SK-N-SH (cell line): ENCODE results near the gene MOB1B. TPM values are rescaled to one million over a fixed set of nuclear protein-coding genes. Genes with fewer than 3 reads are reported as not detected.
A peak's percentile ranks its signal among the peaks of the same experiment; 100 is the strongest.

Experiments
- CTCF ChIA-PET: fragments of 300-600, 350-600 bp; formaldehyde crosslinking; extraction: SDS; loops from one replicate; lab custom pipeline; 2021; lab: Yijun Ruan, JAX
- POLR2A ChIA-PET: fragments of 350-600 bp; sonication (Branson Sonifier 250); formaldehyde crosslinking; extraction: SDS; loops from one replicate; lab custom pipeline; 2020; ENCODE audit warnings: antibody characterized with exemption, inconsistent platforms; lab: Yijun Ruan, JAX
- DNase-seq: peaks from one replicate; pipeline ENCODE4 v3.0.0; 2012
- H2AFZ ChIP-seq: fragments of 200-600 bp; sonication (generic); 2 replicates; pipeline ENCODE4 v1.8.1; 2016; ENCODE audit warnings: antibody characterized with exemption, mild to moderate bottlenecking, low read depth
- H3F3A ChIP-seq: fragments of 200-600 bp; sonication (generic); replicated peaks from 2 replicates; pipeline ENCODE3; 2016; ENCODE audit warnings: antibody characterized with exemption, mild to moderate bottlenecking; ENCODE audit not compliant: insufficient read depth
- H3K27ac ChIP-seq, 2 experiments: fragments of 200-500 bp in 1 of 2; fragments of 200-600 bp in 1 of 2; sonication (Bioruptor generic) in 1 of 2; sonication (generic), shearing (Covaris generic) in 1 of 2; 2 replicates each; pipeline versions ENCODE4 v1.5.1 to v1.6.1; 2014 to 2016; ENCODE audit warnings: low read depth in 2 of 2, inconsistent platforms in 1 of 2, low read length in 1 of 2, mild to moderate bottlenecking in 1 of 2, mixed read lengths in 1 of 2
- H3K27me3 ChIP-seq: fragments of 200-600 bp; sonication (generic), shearing (Covaris generic); 2 replicates; pipeline ENCODE4 v1.6.1; 2016; ENCODE audit warnings: mixed run types; ENCODE audit not compliant: insufficient read depth
- H3K36me3 ChIP-seq, 2 experiments: fragments of 200-500 bp in 1 of 2; fragments of 200-600 bp in 1 of 2; sonication (Bioruptor generic) in 1 of 2; sonication (generic) in 1 of 2; replicated peaks in 1 of 2; 2 replicates each; pipeline versions ENCODE3 to v1.5.1; 2014 to 2016; ENCODE audit warnings: low read length in 1 of 2, mild to moderate bottlenecking in 1 of 2; ENCODE audit not compliant: insufficient read depth in 2 of 2, control insufficient read depth in 1 of 2
- H3K4me1 ChIP-seq, 2 experiments: fragments of 200-500 bp in 1 of 2; fragments of 200-600 bp in 1 of 2; sonication (Bioruptor generic) in 1 of 2; sonication (generic), shearing (Covaris generic) in 1 of 2; 2 replicates each; pipeline versions ENCODE4 v1.5.1 to v1.6.1; 2014 to 2016; ENCODE audit warnings: low read depth in 1 of 2, low read length in 1 of 2, mixed run types in 1 of 2; ENCODE audit not compliant: insufficient read depth in 2 of 2, control insufficient read depth in 1 of 2
- H3K4me2 ChIP-seq: fragments of 200-600 bp; sonication (generic), shearing (Covaris generic); 2 replicates; pipeline ENCODE4 v1.6.1; 2017; ENCODE audit warnings: mixed run types
- H3K4me3 ChIP-seq, 2 experiments: fragments of 200-500 bp in 1 of 2; fragments of 200-600 bp in 1 of 2; sonication (Bioruptor generic) in 1 of 2; sonication (generic), shearing (Covaris generic) in 1 of 2; 2 replicates each; pipeline versions ENCODE4 v1.5.1 to v1.8.1; 2014 to 2016; ENCODE audit warnings: low read depth in 2 of 2, inconsistent platforms in 1 of 2, low read length in 1 of 2, mild to moderate bottlenecking in 1 of 2, mixed read lengths in 1 of 2, moderate library complexity in 1 of 2
- H3K79me2 ChIP-seq: fragments of 200-600 bp; sonication (generic); 2 replicates; pipeline ENCODE4 v1.8.1; 2017; ENCODE audit warnings: mild to moderate bottlenecking; ENCODE audit not compliant: insufficient read depth
- H3K9ac ChIP-seq: fragments of 200-600 bp; sonication (generic); 2 replicates; pipeline ENCODE4 v1.6.1; 2017; ENCODE audit warnings: mixed run types
- H3K9me2 ChIP-seq: fragments of 200-600 bp; sonication (generic); 2 replicates; pipeline ENCODE4 v1.6.1; 2017; ENCODE audit warnings: mixed run types
- H3K9me3 ChIP-seq: fragments of 200-600 bp; sonication (generic); 2 replicates; pipeline ENCODE4 v1.6.1; 2017; ENCODE audit warnings: mixed run types, mild to moderate bottlenecking, moderate library complexity
- H4K20me1 ChIP-seq: fragments of 200-600 bp; sonication (generic); 2 replicates; pipeline ENCODE4 v1.6.1; 2017; ENCODE audit warnings: mild to moderate bottlenecking, mixed run types; ENCODE audit not compliant: insufficient read depth
- CHD2 ChIP-seq: fragments of 150-350 bp; IDR thresholded peaks from 2 replicates; pipeline ENCODE4 v1.6.1; 2018; ENCODE audit warnings: low read length; ENCODE audit not compliant: partially characterized antibody
- ELF1 ChIP-seq: IDR thresholded peaks from 2 replicates; pipeline ENCODE4 v1.4.0; 2012
- EP300 ChIP-seq, 2 experiments: IDR thresholded peaks; 2 replicates each; pipeline versions ENCODE4 v1.4.0 to v1.6.1; 2012; ENCODE audit warnings: borderline replicate concordance in 1 of 2, low read depth in 1 of 2, low read length in 1 of 2
- EZH2phosphoT487 ChIP-seq: fragments of 200-600 bp; sonication (generic); IDR thresholded peaks from 2 replicates; pipeline ENCODE4 v1.6.1; 2017; ENCODE audit warnings: low read depth, mixed run types, mild to moderate bottlenecking, antibody characterized with exemption, moderate library complexity, borderline replicate concordance
- FOSL2 ChIP-seq: IDR thresholded peaks from 2 replicates; pipeline ENCODE4 v1.4.0; 2012; ENCODE audit warnings: low read depth, mild to moderate bottlenecking, moderate library complexity, borderline replicate concordance
- FOXJ3 ChIP-seq: sonication (generic); formaldehyde crosslinking; IDR thresholded peaks from 2 replicates; pipeline ENCODE4 v1.5.1; 2020; ENCODE audit warnings: mild to moderate bottlenecking, missing genetic modification reagents
- FOXM1 ChIP-seq: IDR thresholded peaks from 2 replicates; pipeline ENCODE4 v1.4.0; 2012; ENCODE audit warnings: low read depth, mild to moderate bottlenecking
- GATA2 ChIP-seq: sonication (generic); formaldehyde crosslinking; IDR thresholded peaks from 2 replicates; pipeline ENCODE4 v1.5.0; 2020; ENCODE audit warnings: mild to moderate bottlenecking, missing genetic modification reagents
- JUND ChIP-seq: IDR thresholded peaks from 2 replicates; pipeline ENCODE4 v1.4.0; 2012
- MEF2A ChIP-seq: IDR thresholded peaks from 2 replicates; pipeline ENCODE4 v1.4.0; 2012; ENCODE audit warnings: low read depth, borderline replicate concordance
- RAD21 ChIP-seq: IDR thresholded peaks from 2 replicates; pipeline ENCODE4 v1.6.1; 2012; ENCODE audit warnings: mild to moderate bottlenecking, low read length
- TCF12 ChIP-seq: IDR thresholded peaks from 2 replicates; pipeline ENCODE4 v1.4.0; 2012
- TEAD4 ChIP-seq: IDR thresholded peaks from 2 replicates; pipeline ENCODE4 v1.4.0; 2012; ENCODE audit warnings: mild to moderate bottlenecking, borderline replicate concordance; ENCODE audit not compliant: insufficient read depth
- USF2 ChIP-seq: fragments of 150-350 bp; IDR thresholded peaks from 2 replicates; pipeline ENCODE4 v1.6.1; 2017; ENCODE audit warnings: antibody characterized with exemption, low read length, low read depth, borderline replicate concordance
- YY1 ChIP-seq: IDR thresholded peaks from 2 replicates; pipeline ENCODE4 v1.4.0; 2012; ENCODE audit warnings: low read depth, mild to moderate bottlenecking
- WGBS: methylation state at CpG from one replicate; pipeline ENCODE4 v1.1.6; 2017; ENCODE audit warnings: low lambda C conversion rate; 5-methylcytosine and 5-hydroxymethylcytosine counted together
- polyA plus RNA-seq, 3 experiments: library from polyadenylated mRNA; depleted of rRNA; stranded (reverse); fragments of >200 nt; gene quantifications; 2 replicates each; pipeline ENCODE4 v1.2.3, GENCODE V29; 2012
- TF ChIP-seq, protein P1 (sequence below): IDR thresholded peaks from 2 replicates; pipeline ENCODE4 v1.4.0; 2012; ENCODE audit warnings: low read depth, borderline replicate concordance
- TF ChIP-seq, protein P2 (sequence below): IDR thresholded peaks from 2 replicates; pipeline ENCODE4 v1.6.1; 2012; ENCODE audit warnings: mild to moderate bottlenecking, low read depth, low read length, moderate library complexity
- TF ChIP-seq, protein P3 (sequence below): fragments of 200-600 bp; sonication (generic); IDR thresholded peaks from 2 replicates; pipeline ENCODE4 v1.6.1; 2017; ENCODE audit warnings: antibody characterized with exemption, mild to moderate bottlenecking, moderate library complexity
- TF ChIP-seq, protein P4 (sequence below): IDR thresholded peaks from 2 replicates; pipeline ENCODE4 v1.4.0; 2012; ENCODE audit warnings: low read depth

The MOB1B gene
- polyA plus RNA-seq, 1 of the 3 experiments (the other 2 are of a cell fraction): 2.9 TPM

DNA sequence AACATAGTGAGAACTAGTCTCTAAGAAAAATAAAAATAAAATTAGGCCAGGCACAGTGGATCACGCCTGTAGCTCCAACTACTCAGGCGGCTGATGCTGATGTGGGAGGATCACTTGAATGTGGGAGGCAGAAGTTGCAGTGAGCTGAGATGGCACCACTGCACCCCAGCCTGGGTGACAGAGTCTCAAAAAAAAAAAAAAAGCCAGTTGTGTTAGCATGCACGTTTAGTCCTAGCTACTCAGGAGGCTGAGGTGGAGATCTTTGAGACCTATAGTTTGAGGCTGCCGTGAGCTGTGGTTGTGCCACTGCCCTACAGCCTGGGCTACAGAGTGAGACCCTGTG is 93.8 kb downstream of the MOB1B start:
- Histone ChIP-seq H4K20me1 (no peaks in the 10 kb centered on the region), H3K4me1 (peaks cover 7 to 10% of the 10 kb centered on the region in 2 experiments; a peak in 2 of 4 replicates), H3K9me2 (no peaks in the 10 kb centered on the region), H3K27ac (no peak overlapping the region), H2AFZ (no peak overlapping the region), H3K36me3 (peaks cover 0 to 38% of the 10 kb centered on the region in 2 experiments), H3K9ac (no peak overlapping the region; the same call in 1 of the 2 replicates), H3K79me2 (peaks cover 74% of the 10 kb centered on the region), H3F3A (peaks cover 8% of the 10 kb centered on the region), H3K4me2 (peak overlapping the region; percentile 72; the same call in 1 of the 2 replicates), H3K27me3 (no peaks in the 10 kb centered on the region), H3K9me3 (peaks cover 4% of the 10 kb centered on the region; the same call in 1 of the 2 replicates), H3K4me3 (no peak overlapping the region)
- CTCF ChIA-PET: interaction anchor here (0.7 to 2.6 kb wide), 5 partner anchors 13 to 344 kb away, joined by 3 to 20 read pairs (median 4); no protein-coding TSS in a partner anchor
- DNase-seq: no peak
- 80% methylated on average over 4 of the region's 4 CpGs for WGBS
- no peak for TF ChIP-seq JUND
- no peak for TF ChIP-seq MEF2A
- TF ChIP-seq TEAD4: no peak
- no peak for TF ChIP-seq USF2
- no peak for TF ChIP-seq RAD21
- no peak for TF ChIP-seq GATA2 (CRISPR knock-in tag)
- no peak for TF ChIP-seq TCF12
- TF ChIP-seq, protein P1, sequence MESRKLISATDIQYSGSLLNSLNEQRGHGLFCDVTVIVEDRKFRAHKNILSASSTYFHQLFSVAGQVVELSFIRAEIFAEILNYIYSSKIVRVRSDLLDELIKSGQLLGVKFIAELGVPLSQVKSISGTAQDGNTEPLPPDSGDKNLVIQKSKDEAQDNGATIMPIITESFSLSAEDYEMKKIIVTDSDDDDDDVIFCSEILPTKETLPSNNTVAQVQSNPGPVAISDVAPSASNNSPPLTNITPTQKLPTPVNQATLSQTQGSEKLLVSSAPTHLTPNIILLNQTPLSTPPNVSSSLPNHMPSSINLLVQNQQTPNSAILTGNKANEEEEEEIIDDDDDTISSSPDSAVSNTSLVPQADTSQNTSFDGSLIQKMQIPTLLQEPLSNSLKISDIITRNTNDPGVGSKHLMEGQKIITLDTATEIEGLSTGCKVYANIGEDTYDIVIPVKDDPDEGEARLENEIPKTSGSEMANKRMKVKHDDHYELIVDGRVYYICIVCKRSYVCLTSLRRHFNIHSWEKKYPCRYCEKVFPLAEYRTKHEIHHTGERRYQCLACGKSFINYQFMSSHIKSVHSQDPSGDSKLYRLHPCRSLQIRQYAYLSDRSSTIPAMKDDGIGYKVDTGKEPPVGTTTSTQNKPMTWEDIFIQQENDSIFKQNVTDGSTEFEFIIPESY: no peak
- TF ChIP-seq, protein P2, sequence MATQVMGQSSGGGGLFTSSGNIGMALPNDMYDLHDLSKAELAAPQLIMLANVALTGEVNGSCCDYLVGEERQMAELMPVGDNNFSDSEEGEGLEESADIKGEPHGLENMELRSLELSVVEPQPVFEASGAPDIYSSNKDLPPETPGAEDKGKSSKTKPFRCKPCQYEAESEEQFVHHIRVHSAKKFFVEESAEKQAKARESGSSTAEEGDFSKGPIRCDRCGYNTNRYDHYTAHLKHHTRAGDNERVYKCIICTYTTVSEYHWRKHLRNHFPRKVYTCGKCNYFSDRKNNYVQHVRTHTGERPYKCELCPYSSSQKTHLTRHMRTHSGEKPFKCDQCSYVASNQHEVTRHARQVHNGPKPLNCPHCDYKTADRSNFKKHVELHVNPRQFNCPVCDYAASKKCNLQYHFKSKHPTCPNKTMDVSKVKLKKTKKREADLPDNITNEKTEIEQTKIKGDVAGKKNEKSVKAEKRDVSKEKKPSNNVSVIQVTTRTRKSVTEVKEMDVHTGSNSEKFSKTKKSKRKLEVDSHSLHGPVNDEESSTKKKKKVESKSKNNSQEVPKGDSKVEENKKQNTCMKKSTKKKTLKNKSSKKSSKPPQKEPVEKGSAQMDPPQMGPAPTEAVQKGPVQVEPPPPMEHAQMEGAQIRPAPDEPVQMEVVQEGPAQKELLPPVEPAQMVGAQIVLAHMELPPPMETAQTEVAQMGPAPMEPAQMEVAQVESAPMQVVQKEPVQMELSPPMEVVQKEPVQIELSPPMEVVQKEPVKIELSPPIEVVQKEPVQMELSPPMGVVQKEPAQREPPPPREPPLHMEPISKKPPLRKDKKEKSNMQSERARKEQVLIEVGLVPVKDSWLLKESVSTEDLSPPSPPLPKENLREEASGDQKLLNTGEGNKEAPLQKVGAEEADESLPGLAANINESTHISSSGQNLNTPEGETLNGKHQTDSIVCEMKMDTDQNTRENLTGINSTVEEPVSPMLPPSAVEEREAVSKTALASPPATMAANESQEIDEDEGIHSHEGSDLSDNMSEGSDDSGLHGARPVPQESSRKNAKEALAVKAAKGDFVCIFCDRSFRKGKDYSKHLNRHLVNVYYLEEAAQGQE: no peak
- no peak for TF ChIP-seq YY1
- no peak for TF ChIP-seq FOSL2
- TF ChIP-seq ELF1: no peak
- no peak for TF ChIP-seq CHD2
- TF ChIP-seq, protein P3, sequence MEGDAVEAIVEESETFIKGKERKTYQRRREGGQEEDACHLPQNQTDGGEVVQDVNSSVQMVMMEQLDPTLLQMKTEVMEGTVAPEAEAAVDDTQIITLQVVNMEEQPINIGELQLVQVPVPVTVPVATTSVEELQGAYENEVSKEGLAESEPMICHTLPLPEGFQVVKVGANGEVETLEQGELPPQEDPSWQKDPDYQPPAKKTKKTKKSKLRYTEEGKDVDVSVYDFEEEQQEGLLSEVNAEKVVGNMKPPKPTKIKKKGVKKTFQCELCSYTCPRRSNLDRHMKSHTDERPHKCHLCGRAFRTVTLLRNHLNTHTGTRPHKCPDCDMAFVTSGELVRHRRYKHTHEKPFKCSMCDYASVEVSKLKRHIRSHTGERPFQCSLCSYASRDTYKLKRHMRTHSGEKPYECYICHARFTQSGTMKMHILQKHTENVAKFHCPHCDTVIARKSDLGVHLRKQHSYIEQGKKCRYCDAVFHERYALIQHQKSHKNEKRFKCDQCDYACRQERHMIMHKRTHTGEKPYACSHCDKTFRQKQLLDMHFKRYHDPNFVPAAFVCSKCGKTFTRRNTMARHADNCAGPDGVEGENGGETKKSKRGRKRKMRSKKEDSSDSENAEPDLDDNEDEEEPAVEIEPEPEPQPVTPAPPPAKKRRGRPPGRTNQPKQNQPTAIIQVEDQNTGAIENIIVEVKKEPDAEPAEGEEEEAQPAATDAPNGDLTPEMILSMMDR: no peak
- no peak for TF ChIP-seq FOXM1
- TF ChIP-seq EZH2phosphoT487: no peak
- TF ChIP-seq, protein P4, sequence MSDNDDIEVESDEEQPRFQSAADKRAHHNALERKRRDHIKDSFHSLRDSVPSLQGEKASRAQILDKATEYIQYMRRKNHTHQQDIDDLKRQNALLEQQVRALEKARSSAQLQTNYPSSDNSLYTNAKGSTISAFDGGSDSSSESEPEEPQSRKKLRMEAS: no peak
- TF ChIP-seq EP300 (IDR thresholded peaks at IDR 0.05; ENCODE audit: borderline replicate concordance in 1 of 2, low read depth in 1 of 2, low read length in 1 of 2): no peak
- TF ChIP-seq FOXJ3 (CRISPR knock-in tag): no peak
- POLR2A ChIA-PET: interaction anchor here (1.1 kb wide), 1 partner anchor 13 kb away, joined by 3 read pairs; no protein-coding TSS in a partner anchor
